ENCODE measurements around the gene DEFB129. TPM values are rescaled to one million over a fixed set of nuclear protein-coding genes. Genes with fewer than 3 reads are reported as not detected.

DEFB129 gene
- total and polyA plus RNA-seq, 4 donors: not detected

DNA sequence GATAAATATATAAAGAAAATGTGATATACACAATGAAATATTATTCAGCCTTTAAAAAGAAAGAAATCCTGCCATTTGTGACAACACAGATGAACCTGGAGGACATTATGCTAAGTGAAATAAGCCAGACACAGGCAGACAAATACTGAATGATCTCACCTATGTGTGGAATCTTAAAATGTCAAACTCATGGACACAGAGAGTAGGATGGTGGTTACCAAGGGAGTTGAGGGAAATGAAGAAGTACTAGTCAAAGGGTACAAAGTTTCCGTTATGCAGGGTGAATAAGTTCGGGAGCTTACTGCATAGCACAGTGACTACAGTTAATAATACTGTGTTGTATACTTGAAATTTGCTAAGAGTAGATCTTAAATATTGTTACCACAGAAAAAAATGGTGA is 15.8 kb downstream of the DEFB129 start:
- no peak overlapping the region for H3K27ac ChIP-seq (ENCODE audit: low read depth in 1 of 2, low read length in 2 of 2)
- no peaks in the 10 kb centered on the region for H3K27me3 ChIP-seq (ENCODE audit: control insufficient read depth in 4 of 4, insufficient read depth in 4 of 4, low read length in 3 of 4)
- H3K4me1 ChIP-seq (ENCODE audit: control insufficient read depth in 4 of 4, insufficient read depth in 4 of 4, low read length in 3 of 4): peaks cover 0 to 4% (median 0%) of the 10 kb centered on the region in 4 donors
- no peaks in the 10 kb centered on the region for H3K36me3 ChIP-seq (ENCODE audit: control insufficient read depth in 4 of 4, insufficient read depth in 3 of 4, low read depth in 1 of 4, low read length in 3 of 4)
- 90% methylated on average over 2 of the region's 2 CpGs for WGBS
- H3K9ac ChIP-seq (ENCODE audit: low read depth in 1 of 2, low read length in 2 of 2): no peak overlapping the region
- peaks cover 0 to 2% (median 0%) of the 10 kb centered on the region in 4 donors for H3K9me3 ChIP-seq (ENCODE audit: control insufficient read depth in 4 of 4, low read length in 3 of 4)
- TF ChIP-seq SP1 (IDR thresholded peaks at IDR 0.05) (no peak), JUND (IDR thresholded peaks at IDR 0.05) (no peak), NR2F2 (IDR thresholded peaks at IDR 0.05) (no peak), RAD21 (IDR thresholded peaks at IDR 0.05) (no peak), YY1 (IDR thresholded peaks at IDR 0.05) (no peak), HNF4A (conservative IDR thresholded peaks at IDR 0.05) (no peak), GABPA (IDR thresholded peaks at IDR 0.05 in 1 of 2, conservative IDR thresholded peaks at IDR 0.05 in 1 of 2) (no peak)
- TF ChIP-seq, protein P1, sequence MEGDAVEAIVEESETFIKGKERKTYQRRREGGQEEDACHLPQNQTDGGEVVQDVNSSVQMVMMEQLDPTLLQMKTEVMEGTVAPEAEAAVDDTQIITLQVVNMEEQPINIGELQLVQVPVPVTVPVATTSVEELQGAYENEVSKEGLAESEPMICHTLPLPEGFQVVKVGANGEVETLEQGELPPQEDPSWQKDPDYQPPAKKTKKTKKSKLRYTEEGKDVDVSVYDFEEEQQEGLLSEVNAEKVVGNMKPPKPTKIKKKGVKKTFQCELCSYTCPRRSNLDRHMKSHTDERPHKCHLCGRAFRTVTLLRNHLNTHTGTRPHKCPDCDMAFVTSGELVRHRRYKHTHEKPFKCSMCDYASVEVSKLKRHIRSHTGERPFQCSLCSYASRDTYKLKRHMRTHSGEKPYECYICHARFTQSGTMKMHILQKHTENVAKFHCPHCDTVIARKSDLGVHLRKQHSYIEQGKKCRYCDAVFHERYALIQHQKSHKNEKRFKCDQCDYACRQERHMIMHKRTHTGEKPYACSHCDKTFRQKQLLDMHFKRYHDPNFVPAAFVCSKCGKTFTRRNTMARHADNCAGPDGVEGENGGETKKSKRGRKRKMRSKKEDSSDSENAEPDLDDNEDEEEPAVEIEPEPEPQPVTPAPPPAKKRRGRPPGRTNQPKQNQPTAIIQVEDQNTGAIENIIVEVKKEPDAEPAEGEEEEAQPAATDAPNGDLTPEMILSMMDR (IDR thresholded peaks at IDR 0.05; ENCODE audit: low read depth, low read length, missing input control): no peak
- TF ChIP-seq, protein P2, sequence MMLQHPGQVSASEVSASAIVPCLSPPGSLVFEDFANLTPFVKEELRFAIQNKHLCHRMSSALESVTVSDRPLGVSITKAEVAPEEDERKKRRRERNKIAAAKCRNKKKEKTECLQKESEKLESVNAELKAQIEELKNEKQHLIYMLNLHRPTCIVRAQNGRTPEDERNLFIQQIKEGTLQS (IDR thresholded peaks at IDR 0.05): no peak
- TF ChIP-seq, protein P3, sequence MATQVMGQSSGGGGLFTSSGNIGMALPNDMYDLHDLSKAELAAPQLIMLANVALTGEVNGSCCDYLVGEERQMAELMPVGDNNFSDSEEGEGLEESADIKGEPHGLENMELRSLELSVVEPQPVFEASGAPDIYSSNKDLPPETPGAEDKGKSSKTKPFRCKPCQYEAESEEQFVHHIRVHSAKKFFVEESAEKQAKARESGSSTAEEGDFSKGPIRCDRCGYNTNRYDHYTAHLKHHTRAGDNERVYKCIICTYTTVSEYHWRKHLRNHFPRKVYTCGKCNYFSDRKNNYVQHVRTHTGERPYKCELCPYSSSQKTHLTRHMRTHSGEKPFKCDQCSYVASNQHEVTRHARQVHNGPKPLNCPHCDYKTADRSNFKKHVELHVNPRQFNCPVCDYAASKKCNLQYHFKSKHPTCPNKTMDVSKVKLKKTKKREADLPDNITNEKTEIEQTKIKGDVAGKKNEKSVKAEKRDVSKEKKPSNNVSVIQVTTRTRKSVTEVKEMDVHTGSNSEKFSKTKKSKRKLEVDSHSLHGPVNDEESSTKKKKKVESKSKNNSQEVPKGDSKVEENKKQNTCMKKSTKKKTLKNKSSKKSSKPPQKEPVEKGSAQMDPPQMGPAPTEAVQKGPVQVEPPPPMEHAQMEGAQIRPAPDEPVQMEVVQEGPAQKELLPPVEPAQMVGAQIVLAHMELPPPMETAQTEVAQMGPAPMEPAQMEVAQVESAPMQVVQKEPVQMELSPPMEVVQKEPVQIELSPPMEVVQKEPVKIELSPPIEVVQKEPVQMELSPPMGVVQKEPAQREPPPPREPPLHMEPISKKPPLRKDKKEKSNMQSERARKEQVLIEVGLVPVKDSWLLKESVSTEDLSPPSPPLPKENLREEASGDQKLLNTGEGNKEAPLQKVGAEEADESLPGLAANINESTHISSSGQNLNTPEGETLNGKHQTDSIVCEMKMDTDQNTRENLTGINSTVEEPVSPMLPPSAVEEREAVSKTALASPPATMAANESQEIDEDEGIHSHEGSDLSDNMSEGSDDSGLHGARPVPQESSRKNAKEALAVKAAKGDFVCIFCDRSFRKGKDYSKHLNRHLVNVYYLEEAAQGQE (IDR thresholded peaks at IDR 0.05): no peak
- no peak overlapping the region for H3K4me3 ChIP-seq (ENCODE audit: low read depth in 1 of 3, low read length in 3 of 3)
- no peak for DNase-seq (ENCODE audit: low spot score)

DNA sequence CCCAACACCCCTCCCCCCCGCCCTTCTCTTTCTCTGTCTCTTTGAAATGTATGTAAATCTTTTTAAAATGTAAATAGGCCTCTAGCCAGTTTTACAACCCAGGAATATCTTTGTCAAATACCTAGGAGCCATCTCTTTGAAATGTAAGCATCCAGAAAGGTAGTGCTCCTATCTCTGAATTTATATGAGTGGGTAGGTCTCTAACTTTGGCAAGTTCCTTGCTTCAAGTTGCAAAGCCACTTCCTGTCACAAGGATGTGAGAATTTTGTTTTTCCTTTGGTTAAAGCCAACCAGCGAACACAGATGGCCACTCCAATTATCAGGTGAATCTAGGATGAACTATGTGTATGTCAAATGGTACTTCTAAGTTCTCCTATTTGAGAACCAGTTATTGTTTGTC is 24.3 kb downstream of the DEFB129 start:
- TF ChIP-seq SP1 (IDR thresholded peaks at IDR 0.05) (no peak), JUND (IDR thresholded peaks at IDR 0.05) (no peak), YY1 (IDR thresholded peaks at IDR 0.05) (no peak), GABPA (IDR thresholded peaks at IDR 0.05 in 1 of 2, conservative IDR thresholded peaks at IDR 0.05 in 1 of 2) (no peak), HNF4G (IDR thresholded peaks at IDR 0.05) (no peak), HNF4A (conservative IDR thresholded peaks at IDR 0.05) (no peak), NR2F2 (IDR thresholded peaks at IDR 0.05) (no peak), EGR1 (IDR thresholded peaks at IDR 0.05; ENCODE audit: low read depth in 2 of 2) (no peak), RXRA (IDR thresholded peaks at IDR 0.05) (no peak), FOXA1 (IDR thresholded peaks at IDR 0.05) (no peak), RAD21 (IDR thresholded peaks at IDR 0.05) (no peak)
- TF ChIP-seq, protein P2 (IDR thresholded peaks at IDR 0.05): no peak
- TF ChIP-seq, protein P3 (IDR thresholded peaks at IDR 0.05): no peak
- TF ChIP-seq, protein P1 (IDR thresholded peaks at IDR 0.05; ENCODE audit: low read depth, low read length, missing input control): no peak
- Histone ChIP-seq H3K27me3 (ENCODE audit: control insufficient read depth in 4 of 4, insufficient read depth in 4 of 4, low read length in 3 of 4) (no peaks in the 10 kb centered on the region), H3K36me3 (ENCODE audit: control insufficient read depth in 4 of 4, insufficient read depth in 3 of 4, low read depth in 1 of 4, low read length in 3 of 4) (no peaks in the 10 kb centered on the region), H3K27ac (ENCODE audit: low read depth in 1 of 2, low read length in 2 of 2) (no peak overlapping the region), H3K4me3 (ENCODE audit: low read depth in 1 of 3, low read length in 3 of 3) (no peak overlapping the region), H3K4me1 (ENCODE audit: control insufficient read depth in 4 of 4, insufficient read depth in 4 of 4, low read length in 3 of 4) (no peaks in the 10 kb centered on the region), H3K9ac (ENCODE audit: low read depth in 1 of 2, low read length in 2 of 2) (no peak overlapping the region), H3K9me3 (ENCODE audit: control insufficient read depth in 4 of 4, low read length in 3 of 4) (peaks cover 0 to 2% (median under 1%) of the 10 kb centered on the region in 4 donors)
- WGBS: 72% methylated on average over 2 of the region's 2 CpGs
- no peak for DNase-seq (ENCODE audit: low spot score)

All from liver (tissue), 9 donors.